Lower lobe of right lung (tissue), 2 donors: ENCODE results near the gene XRCC1. TPM values are rescaled to one million over a fixed set of nuclear protein-coding genes. Genes with fewer than 3 reads are reported as not detected.

ENCODE experiments used
- ATAC-seq, 2 donors: fragments of 200-7000 bp; cut with Tn5 transposase; one replicate each; pipeline ENCODE4 v1.9.1; 2020 to 2022; ENCODE audit warnings: mild to moderate bottlenecking in 2 of 2, moderate library complexity in 2 of 2
- DNase-seq: peaks from one replicate; pipeline ENCODE4 v3.0.0-alpha.2; 2020
- H3K27ac ChIP-seq: fragments of 200-600 bp; one replicate; pipeline ENCODE4 v1.8.0; 2022
- H3K27me3 ChIP-seq: fragments of 200-600 bp; one replicate; pipeline ENCODE4 v1.8.0; 2022; ENCODE audit warnings: low read depth
- H3K36me3 ChIP-seq: fragments of 200-600 bp; one replicate; pipeline ENCODE4 v1.8.0; 2022; ENCODE audit warnings: mild to moderate bottlenecking
- H3K4me1 ChIP-seq: fragments of 200-600 bp; one replicate; pipeline ENCODE4 v1.8.0; 2022
- H3K4me3 ChIP-seq: fragments of 200-600 bp; one replicate; pipeline ENCODE4 v1.8.0; 2022; ENCODE audit warnings: mild to moderate bottlenecking
- H3K9me3 ChIP-seq: fragments of 200-600 bp; one replicate; pipeline ENCODE4 v1.8.0; 2022
- intact Hi-C: fragments of 100-400 bp; cut with DNase I; formaldehyde crosslinking; loops from one replicate; pipeline ENCODE4 v1.11.0; 2022
- total RNA-seq: library from RNA; stranded (reverse); fragmentation: NEBNext Ultra II Directional; extraction: Animal tissue kit (Norgen Biotek cat#: 25700); gene quantifications from one replicate; pipeline ENCODE4 v1.2.1, GENCODE V29; 2021
- TF ChIP-seq, protein P1 (sequence below): fragments of 200-600 bp; IDR thresholded peaks from one replicate; pipeline ENCODE4 v1.8.0; 2022; ENCODE audit warnings: antibody characterized with exemption, mild to moderate bottlenecking
- donor health status: DM: no; HTN: yes; CAD: no; lungs with severe emphysema.

Gene XRCC1
- total RNA-seq, 1 donor from 2014 or later = 26.9 TPM

DNA sequence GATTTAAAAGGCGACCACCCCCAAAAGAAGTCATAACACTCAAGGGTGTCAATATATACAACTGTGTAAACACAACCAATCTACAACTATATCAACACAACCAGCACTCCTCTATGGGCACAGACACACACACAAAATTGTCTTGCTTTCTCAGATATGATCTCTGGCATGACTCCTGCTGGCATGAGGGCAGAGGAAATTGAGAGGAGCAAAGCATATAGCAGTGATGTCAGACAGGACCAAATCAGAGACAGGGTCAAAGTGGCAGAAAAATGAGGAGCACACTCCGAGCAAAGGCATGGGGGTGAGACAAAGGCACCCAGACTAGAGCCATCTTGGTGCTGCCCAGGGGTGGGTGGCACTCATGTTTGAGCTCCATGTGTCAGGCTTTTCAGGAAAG is 11.0 kb upstream of the XRCC1 start:
- no peaks in the 10 kb centered on the region for H3K27me3 ChIP-seq
- peaks cover 2% of the 10 kb centered on the region for H3K4me1 ChIP-seq
- intact Hi-C loops = no loop called here
- no peaks in the 10 kb centered on the region for H3K9me3 ChIP-seq
- no peak for ATAC-seq
- no peak overlapping the region for H3K27ac ChIP-seq
- DNase-seq = no peak
- H3K4me3 ChIP-seq = no peak overlapping the region
- TF ChIP-seq, protein P1, sequence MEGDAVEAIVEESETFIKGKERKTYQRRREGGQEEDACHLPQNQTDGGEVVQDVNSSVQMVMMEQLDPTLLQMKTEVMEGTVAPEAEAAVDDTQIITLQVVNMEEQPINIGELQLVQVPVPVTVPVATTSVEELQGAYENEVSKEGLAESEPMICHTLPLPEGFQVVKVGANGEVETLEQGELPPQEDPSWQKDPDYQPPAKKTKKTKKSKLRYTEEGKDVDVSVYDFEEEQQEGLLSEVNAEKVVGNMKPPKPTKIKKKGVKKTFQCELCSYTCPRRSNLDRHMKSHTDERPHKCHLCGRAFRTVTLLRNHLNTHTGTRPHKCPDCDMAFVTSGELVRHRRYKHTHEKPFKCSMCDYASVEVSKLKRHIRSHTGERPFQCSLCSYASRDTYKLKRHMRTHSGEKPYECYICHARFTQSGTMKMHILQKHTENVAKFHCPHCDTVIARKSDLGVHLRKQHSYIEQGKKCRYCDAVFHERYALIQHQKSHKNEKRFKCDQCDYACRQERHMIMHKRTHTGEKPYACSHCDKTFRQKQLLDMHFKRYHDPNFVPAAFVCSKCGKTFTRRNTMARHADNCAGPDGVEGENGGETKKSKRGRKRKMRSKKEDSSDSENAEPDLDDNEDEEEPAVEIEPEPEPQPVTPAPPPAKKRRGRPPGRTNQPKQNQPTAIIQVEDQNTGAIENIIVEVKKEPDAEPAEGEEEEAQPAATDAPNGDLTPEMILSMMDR = no peak
- H3K36me3 ChIP-seq = peaks cover 21% of the 10 kb centered on the region

DNA sequence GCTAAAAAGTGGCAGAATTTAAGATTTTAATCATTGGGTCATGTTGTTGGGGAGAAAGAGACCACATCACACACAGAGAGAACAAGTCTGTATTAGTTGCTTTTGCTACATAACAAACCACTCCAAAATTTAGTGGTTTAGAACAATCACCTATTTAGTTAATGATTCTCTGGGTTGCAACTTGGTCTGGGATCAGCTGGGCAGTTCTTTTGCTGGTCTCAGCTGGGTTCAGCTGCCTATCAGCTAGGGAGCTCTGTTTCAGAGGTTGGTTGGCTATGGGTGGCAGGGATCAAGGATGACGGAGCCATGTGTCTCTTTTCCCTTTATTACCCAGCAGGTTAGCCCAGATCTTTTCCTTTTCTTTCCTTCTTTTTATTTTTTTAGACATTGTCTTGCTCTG is 9.2 kb upstream of the XRCC1 start:
- intact Hi-C loops = no loop called here
- no peaks in the 10 kb centered on the region for H3K27me3 ChIP-seq
- no peaks in the 10 kb centered on the region for H3K9me3 ChIP-seq
- DNase-seq (no peak), ATAC-seq (no peak)
- H3K4me1 ChIP-seq = peaks cover 14% of the 10 kb centered on the region
- TF ChIP-seq, protein P1 = no peak
- H3K4me3 ChIP-seq = no peak overlapping the region
- peaks cover 7% of the 10 kb centered on the region for H3K36me3 ChIP-seq
- no peak overlapping the region for H3K27ac ChIP-seq

DNA sequence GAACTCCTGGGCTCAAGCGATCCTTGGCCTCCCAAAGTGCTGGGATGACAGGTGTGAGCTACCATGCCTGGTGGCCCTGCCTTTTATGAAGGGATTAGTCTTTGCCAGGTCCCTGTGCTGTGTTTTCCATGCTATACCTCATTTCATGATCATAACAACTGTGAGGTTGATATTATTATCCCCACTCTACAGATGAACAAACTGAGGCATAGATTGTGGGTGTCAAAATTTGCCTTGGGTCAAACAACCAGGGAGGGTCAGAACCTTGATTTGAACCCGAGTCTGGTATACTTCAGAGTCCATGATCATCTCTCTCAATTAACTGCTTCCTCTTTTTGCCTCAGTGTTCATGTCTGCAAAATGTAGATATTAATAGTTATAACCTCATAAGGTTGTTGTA is 7.2 kb upstream of the XRCC1 start:
- no peak overlapping the region for H3K27ac ChIP-seq
- H3K36me3 ChIP-seq = no peaks in the 10 kb centered on the region
- H3K27me3 ChIP-seq = no peaks in the 10 kb centered on the region
- DNase-seq (no peak), ATAC-seq (no peak)
- intact Hi-C loops = no loop called here
- peaks cover 14% of the 10 kb centered on the region for H3K4me1 ChIP-seq
- TF ChIP-seq, protein P1 = no peak
- H3K4me3 ChIP-seq = no peak overlapping the region
- no peaks in the 10 kb centered on the region for H3K9me3 ChIP-seq

DNA sequence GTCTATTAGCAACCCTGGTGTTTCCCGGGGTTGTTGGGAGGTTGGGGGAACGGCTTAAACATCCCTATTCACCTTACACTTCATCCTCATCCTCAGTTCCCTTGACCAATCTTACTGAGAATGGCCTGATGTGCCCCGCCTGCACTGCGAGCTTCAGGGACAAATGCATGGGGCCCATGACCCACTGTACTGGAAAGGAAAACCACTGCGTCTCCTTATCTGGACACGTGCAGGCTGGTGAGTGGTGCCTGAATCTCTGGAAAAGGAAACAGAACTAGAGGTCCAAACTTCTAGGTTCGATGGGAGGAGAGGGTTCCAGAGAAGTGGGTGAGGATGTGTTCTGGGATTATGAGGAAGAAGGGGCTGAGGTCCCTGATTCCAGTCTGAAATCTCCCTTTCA is 6.1 kb upstream of the XRCC1 start:
- DNase-seq = no peak
- TF ChIP-seq, protein P1 = no peak
- peak overlapping the region; percentile 67 for H3K27ac ChIP-seq
- intact Hi-C loops = no loop called here
- H3K4me3 ChIP-seq = peak overlapping the region; percentile 53
- no peaks in the 10 kb centered on the region for H3K9me3 ChIP-seq
- no peaks in the 10 kb centered on the region for H3K27me3 ChIP-seq
- no peaks in the 10 kb centered on the region for H3K36me3 ChIP-seq
- no peak for ATAC-seq
- H3K4me1 ChIP-seq = peaks cover 14% of the 10 kb centered on the region

DNA sequence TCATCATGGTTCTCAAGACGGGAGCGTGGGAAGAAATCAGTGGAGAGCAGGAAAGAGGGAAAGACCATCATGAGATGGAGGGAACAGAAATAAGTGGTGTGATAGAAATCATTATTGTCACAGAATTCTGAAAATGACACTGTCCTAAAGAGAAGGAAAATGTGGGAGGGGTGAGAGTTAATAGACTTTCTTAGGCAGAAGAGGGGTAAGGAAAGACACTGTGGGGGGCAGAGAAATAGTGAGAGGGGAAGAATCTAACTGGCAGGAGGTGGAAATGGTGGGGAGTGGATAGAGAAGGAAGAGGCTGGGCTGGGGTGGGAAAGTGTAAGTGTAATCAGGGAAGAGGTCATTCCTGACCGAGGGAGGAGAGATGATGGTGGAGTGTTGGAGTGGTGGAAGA is 3.5 kb upstream of the XRCC1 start:
- Histone ChIP-seq H3K36me3 (no peaks in the 10 kb centered on the region), H3K27ac (no peak overlapping the region), H3K9me3 (no peaks in the 10 kb centered on the region), H3K4me1 (peaks cover 29% of the 10 kb centered on the region), H3K4me3 (no peak overlapping the region), H3K27me3 (no peaks in the 10 kb centered on the region)
- intact Hi-C loops = no loop called here
- DNase-seq (no peak), ATAC-seq (no peak)
- TF ChIP-seq, protein P1 = no peak
